ENCODE results near the gene STOX2. TPM values are rescaled to one million over a fixed set of nuclear protein-coding genes. Genes with fewer than 3 reads are reported as not detected.

STOX2 gene
- total and polyA plus RNA-seq, 2 of the 13 experiments (the other 11 are each of a cell fraction or from before 2014, with no cell fraction given) = 0.01 to 0.15 TPM

- no peak for TF ChIP-seq ZXDC (CRISPR knock-in tag; IDR thresholded peaks at IDR 0.05)
- no peak for TF ChIP-seq PHF5A (CRISPR knock-in tag; IDR thresholded peaks at IDR 0.05; ENCODE audit: low read depth, unreplicated experiment)
- no peak for TF ChIP-seq ZBTB33 (CRISPR knock-in tag; IDR thresholded peaks at IDR 0.05)
- no peak for TF ChIP-seq CHD4 (IDR thresholded peaks at IDR 0.05; ENCODE audit: borderline replicate concordance, low read length)
Measured at GRCh38 chr4:183989461-183989860, 84.4 kb downstream of the STOX2 start (continued).

GRCh38 chr4:183989931-183990330, 84.8 kb downstream of the STOX2 start:
- TF ChIP-seq LCORL (IDR thresholded peaks at IDR 0.05) (no peak), LCORL (CRISPR knock-in tag; IDR thresholded peaks at IDR 0.05) (no peak), ZBTB1 (CRISPR knock-in tag; IDR thresholded peaks at IDR 0.05; ENCODE audit: borderline replicate concordance) (no peak), AKNA (CRISPR knock-in tag; IDR thresholded peaks at IDR 0.05; ENCODE audit: borderline replicate concordance) (no peak), MAFK (conservative IDR thresholded peaks at IDR 0.05 in 1 of 2, IDR thresholded peaks at IDR 0.05 in 1 of 2; ENCODE audit: low read length in 2 of 2) (peak; percentile 48 to 73), MAFF (IDR thresholded peaks at IDR 0.05; ENCODE audit: low read depth, low read length) (peak; percentile 65)
- no peaks in the 10 kb centered on the region for H3K9me3 ChIP-seq (ENCODE audit: low read length)
- CTCF ChIA-PET (ENCODE audit: low intra/inter-chr PET ratio, low total read pairs) = no interaction called here
- H3K27me3 ChIP-seq (ENCODE audit: control insufficient read depth in 1 of 2, insufficient read depth in 2 of 2, low read length in 2 of 2) = no peaks in the 10 kb centered on the region
- no peak overlapping the region for H3K4me2 ChIP-seq (ENCODE audit: low read depth, low read length)
- no peak overlapping the region for H3K27ac ChIP-seq (ENCODE audit: extremely low read length, insufficient read depth, low read length)
- H3K4me3 ChIP-seq (replicated peaks in 1 of 3; ENCODE audit: insufficient read depth in 1 of 3, low read depth in 2 of 3, low read length in 3 of 3) = no peak overlapping the region
- H3K4me1 ChIP-seq (ENCODE audit: insufficient read depth, low read length) = no peaks in the 10 kb centered on the region
- H3K9ac ChIP-seq (ENCODE audit: insufficient read depth, low read depth, low read length) = no peak overlapping the region
- POLR2A ChIA-PET = no interaction called here
- in situ Hi-C loops (cut with HindIII; ENCODE audit: extremely low pct_ligation_motif_present, low pct_unique_long_range_greater_than_20kb) = no loop called here
- ATAC-seq (no peak), DNase-seq (ENCODE audit: low spot score) (no peak), FAIRE-seq (no peak)
- no peak overlapping the region for H2AFZ ChIP-seq (ENCODE audit: low read length)
- WGBS (ENCODE audit: low lambda C conversion rate) = 70% methylated on average over 2 of the region's 2 CpGs
- BruUV-seq (replicated peaks) = no TSS peak
- no peaks in the 10 kb centered on the region for H4K20me1 ChIP-seq (ENCODE audit: insufficient read depth, low read length)
- H3K36me3 ChIP-seq (replicated peaks in 1 of 2; ENCODE audit: control insufficient read depth in 1 of 2, insufficient read depth in 2 of 2, low read length in 2 of 2) = no peaks in the 10 kb centered on the region
- intact Hi-C loops (cut with micrococcal nuclease; ENCODE audit: unreplicated experiment) = no loop called here
- no peaks in the 10 kb centered on the region for H3K79me2 ChIP-seq (ENCODE audit: insufficient read depth, low read length)
